Calu3 (cell line): Measurements from ENCODE around the gene PLCB2. TPM values are rescaled to one million over a fixed set of nuclear protein-coding genes. Genes with fewer than 3 reads are reported as not detected.
A peak's percentile ranks its signal among the peaks of the same experiment; 100 is the strongest.

ENCODE experiments used
- BruUV-seq: library from RNA; stranded (reverse); fragments of 400-500 nt; replicated peaks from 2 replicates; lab custom pipeline; 2021; lab: Mats Ljungman, UMichigan
- CTCF ChIA-PET: fragments of 300-600 bp; sonication (Branson Sonifier 250); formaldehyde crosslinking; loops from one replicate; lab custom pipeline; 2022; ENCODE audit warnings: antibody characterized with exemption; lab: Charles Lee
- DNase-seq: peaks from one replicate; pipeline ENCODE4 v3.0.0; 2022
- H3K27ac Mint-ChIP-seq: one replicate; pipeline ENCODE4 v1.8.0; 2022; ENCODE audit warnings: mixed read lengths; ENCODE audit not compliant: unreplicated experiment
- H3K27me3 Mint-ChIP-seq: one replicate; pipeline ENCODE4 v1.8.0; 2022; ENCODE audit warnings: mixed read lengths; ENCODE audit not compliant: unreplicated experiment
- H3K36me3 Mint-ChIP-seq: one replicate; pipeline ENCODE4 v1.8.0; 2022; ENCODE audit warnings: mild to moderate bottlenecking, moderate library complexity, mixed read lengths; ENCODE audit not compliant: insufficient read depth, unreplicated experiment
- H3K4me1 Mint-ChIP-seq: one replicate; pipeline ENCODE4 v1.8.0; 2022; ENCODE audit warnings: mild to moderate bottlenecking, low read depth, mixed read lengths; ENCODE audit not compliant: unreplicated experiment
- H3K4me3 Mint-ChIP-seq: one replicate; pipeline ENCODE4 v1.8.0; 2022; ENCODE audit warnings: mild to moderate bottlenecking, low read depth, moderate library complexity, mixed read lengths; ENCODE audit not compliant: unreplicated experiment
- H3K9me3 Mint-ChIP-seq: one replicate; pipeline ENCODE4 v1.8.0; 2022; ENCODE audit warnings: low read depth, mixed read lengths; ENCODE audit not compliant: unreplicated experiment
- intact Hi-C: fragments of 100-400 bp; cut with micrococcal nuclease; formaldehyde crosslinking; loops from one replicate; pipeline ENCODE4 v1.10.0; 2022; ENCODE audit not compliant: unreplicated experiment
- total RNA-seq: library from RNA; stranded (reverse); gene quantifications from 2 replicates; pipeline ENCODE4 v1.2.3, GENCODE V29; 2022
- TF ChIP-seq, protein P1 (sequence below): fragments of 200-600 bp; IDR thresholded peaks from one replicate; pipeline ENCODE4 v1.8.0; 2022; ENCODE audit warnings: antibody characterized with exemption; ENCODE audit not compliant: unreplicated experiment

PLCB2 gene
- total RNA-seq, 1 experiment from 2014 or later, result 37.3 TPM

GRCh38 chr15:40252438-40253166, 55.1 kb downstream of the PLCB2 start:
- BruUV-seq, result no TSS peak
- no peaks in the 10 kb centered on the region for H3K4me1 Mint-ChIP-seq
- H3K4me3 Mint-ChIP-seq, result peak overlapping the region; percentile 75
- no peaks in the 10 kb centered on the region for H3K9me3 Mint-ChIP-seq
- intact Hi-C loops, result no loop called here
- H3K27me3 Mint-ChIP-seq, result no peaks in the 10 kb centered on the region
- H3K36me3 Mint-ChIP-seq, result peaks cover 4% of the 10 kb centered on the region
- H3K27ac Mint-ChIP-seq, result no peak overlapping the region
- peak; percentile 39 for DNase-seq
- CTCF ChIA-PET, result no interaction called here
- TF ChIP-seq, protein P1, sequence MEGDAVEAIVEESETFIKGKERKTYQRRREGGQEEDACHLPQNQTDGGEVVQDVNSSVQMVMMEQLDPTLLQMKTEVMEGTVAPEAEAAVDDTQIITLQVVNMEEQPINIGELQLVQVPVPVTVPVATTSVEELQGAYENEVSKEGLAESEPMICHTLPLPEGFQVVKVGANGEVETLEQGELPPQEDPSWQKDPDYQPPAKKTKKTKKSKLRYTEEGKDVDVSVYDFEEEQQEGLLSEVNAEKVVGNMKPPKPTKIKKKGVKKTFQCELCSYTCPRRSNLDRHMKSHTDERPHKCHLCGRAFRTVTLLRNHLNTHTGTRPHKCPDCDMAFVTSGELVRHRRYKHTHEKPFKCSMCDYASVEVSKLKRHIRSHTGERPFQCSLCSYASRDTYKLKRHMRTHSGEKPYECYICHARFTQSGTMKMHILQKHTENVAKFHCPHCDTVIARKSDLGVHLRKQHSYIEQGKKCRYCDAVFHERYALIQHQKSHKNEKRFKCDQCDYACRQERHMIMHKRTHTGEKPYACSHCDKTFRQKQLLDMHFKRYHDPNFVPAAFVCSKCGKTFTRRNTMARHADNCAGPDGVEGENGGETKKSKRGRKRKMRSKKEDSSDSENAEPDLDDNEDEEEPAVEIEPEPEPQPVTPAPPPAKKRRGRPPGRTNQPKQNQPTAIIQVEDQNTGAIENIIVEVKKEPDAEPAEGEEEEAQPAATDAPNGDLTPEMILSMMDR, result no peak

GRCh38 chr15:40252141-40252437, 55.6 kb downstream of the PLCB2 start:
- intact Hi-C loops, result no loop called here
- TF ChIP-seq, protein P1, result no peak
- no peak overlapping the region for H3K27ac Mint-ChIP-seq
- peaks cover 4% of the 10 kb centered on the region for H3K36me3 Mint-ChIP-seq
- DNase-seq, result no peak
- no peaks in the 10 kb centered on the region for H3K9me3 Mint-ChIP-seq
- H3K4me1 Mint-ChIP-seq, result no peaks in the 10 kb centered on the region
- H3K4me3 Mint-ChIP-seq, result peak overlapping the region; percentile 75
- CTCF ChIA-PET, result no interaction called here
- no peaks in the 10 kb centered on the region for H3K27me3 Mint-ChIP-seq
- BruUV-seq, result no TSS peak

GRCh38 chr15:40251486-40252140, 56.1 kb downstream of the PLCB2 start:
- CTCF ChIA-PET, result no interaction called here
- Mint-ChIP-seq H3K27me3 (no peaks in the 10 kb centered on the region), H3K36me3 (peaks cover 4% of the 10 kb centered on the region), H3K4me3 (peak overlapping the region; percentile 75), H3K27ac (no peak overlapping the region), H3K9me3 (no peaks in the 10 kb centered on the region), H3K4me1 (no peaks in the 10 kb centered on the region)
- DNase-seq, result no peak
- intact Hi-C loops, result no loop called here
- TF ChIP-seq, protein P1, result no peak
- no TSS peak for BruUV-seq

DNA sequence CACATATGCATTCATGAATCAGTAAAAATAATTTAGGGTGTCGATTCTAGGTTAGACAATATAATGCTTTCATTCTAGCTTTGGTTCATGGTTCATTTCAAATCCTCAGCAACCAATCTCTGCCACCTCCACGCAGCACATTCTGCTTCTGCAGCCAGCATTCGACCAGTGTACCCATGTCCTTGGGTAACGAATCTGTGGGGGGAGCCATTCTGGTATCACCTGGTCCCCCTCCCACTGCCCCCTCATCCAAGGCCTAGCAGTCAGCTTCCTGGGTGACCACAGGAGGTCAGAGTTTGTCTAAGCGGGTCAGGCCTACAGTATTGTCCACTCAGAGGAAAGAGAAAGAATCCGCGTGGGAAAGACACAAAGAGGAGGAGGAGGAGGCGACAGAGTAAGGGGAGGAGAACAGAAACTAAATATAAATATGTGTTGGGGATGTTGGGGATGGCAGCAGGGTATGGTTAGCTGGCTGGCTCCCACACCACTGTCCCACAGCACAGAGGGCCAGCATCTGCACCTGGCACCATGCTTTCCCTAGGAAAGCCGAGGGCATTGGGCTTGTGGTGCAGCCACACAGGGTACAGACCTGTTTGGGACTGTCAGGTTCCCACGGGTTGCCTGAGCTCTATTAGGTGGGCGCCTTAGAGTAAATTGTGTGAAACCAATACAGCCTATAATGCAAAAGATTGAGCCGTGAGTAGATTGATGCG, 56.8 kb downstream of the PLCB2 start:
- no peak overlapping the region for H3K27ac Mint-ChIP-seq
- TF ChIP-seq, protein P1, result no peak
- no peak overlapping the region for H3K4me3 Mint-ChIP-seq
- H3K9me3 Mint-ChIP-seq, result no peaks in the 10 kb centered on the region
- no peaks in the 10 kb centered on the region for H3K4me1 Mint-ChIP-seq
- H3K27me3 Mint-ChIP-seq, result no peaks in the 10 kb centered on the region
- CTCF ChIA-PET, result no interaction called here
- peaks cover 4% of the 10 kb centered on the region for H3K36me3 Mint-ChIP-seq
- DNase-seq, result no peak
- intact Hi-C loops, result no loop called here
- no TSS peak for BruUV-seq
